ENCODE data around the gene KDM5B.
"Not testable (repeated sequence)": the region's sequence is repeated elsewhere in the genome, so short reads cannot be mapped to it uniquely, and the experiment has no call there.

KDM5B gene

GRCh38 chr1:202807926-202808757 is at the start of gene KDM5B:
Gene KDM5B (minus strand): TSS chr1:202808421. CDS start chr1:202808305, 116 bp downstream.
- DNase-seq (ENCODE audit: low spot score): peak; percentile 70

GRCh38 chr1:202857136-202857610 is 49.0 kb upstream of the KDM5B start:
- no peak for DNase-seq (ENCODE audit: low spot score)

- DNase-seq (ENCODE audit: low spot score): no peak
Measured at GRCh38 chr1:202856014-202856413, 47.8 kb upstream of the KDM5B start.

GRCh38 chr1:202854787-202855186 is 46.6 kb upstream of the KDM5B start:
- DNase-seq (ENCODE audit: low spot score): no peak

GRCh38 chr1:202852163-202852904 is 44.1 kb upstream of the KDM5B start:
- peak; percentile 15 for DNase-seq (ENCODE audit: low spot score)

GRCh38 chr1:202850593-202851362 is 42.6 kb upstream of the KDM5B start:
- DNase-seq (ENCODE audit: low spot score): no peak

- DNase-seq (ENCODE audit: low spot score): no peak
Measured at GRCh38 chr1:202848191-202848542, 39.9 kb upstream of the KDM5B start.

GRCh38 chr1:202844935-202845334 is 36.7 kb upstream of the KDM5B start:
- no peak for DNase-seq (ENCODE audit: low spot score)

GRCh38 chr1:202844259-202844658 is 36.0 kb upstream of the KDM5B start:
- no peak for DNase-seq (ENCODE audit: low spot score)

- DNase-seq (ENCODE audit: low spot score): no peak
Measured at GRCh38 chr1:202843081-202843480, 34.9 kb upstream of the KDM5B start.

- no peak for DNase-seq (ENCODE audit: low spot score)
Measured at GRCh38 chr1:202837746-202838262, 29.6 kb upstream of the KDM5B start.

- no peak for DNase-seq (ENCODE audit: low spot score)
Measured at GRCh38 chr1:202836623-202837403, 28.6 kb upstream of the KDM5B start.

GRCh38 chr1:202835548-202836072 is 27.4 kb upstream of the KDM5B start:
- DNase-seq (ENCODE audit: low spot score): no peak

- no peak for DNase-seq (ENCODE audit: low spot score)
Measured at GRCh38 chr1:202834771-202835547, 26.7 kb upstream of the KDM5B start.

GRCh38 chr1:202831906-202832305 is 23.7 kb upstream of the KDM5B start:
- DNase-seq (ENCODE audit: low spot score): no peak

GRCh38 chr1:202829223-202829622 is 21.0 kb upstream of the KDM5B start:
- DNase-seq (ENCODE audit: low spot score): not testable (repeated sequence)

GRCh38 chr1:202825748-202826147 is 17.5 kb upstream of the KDM5B start:
- DNase-seq (ENCODE audit: low spot score): no peak

- DNase-seq (ENCODE audit: low spot score): peak; percentile 45
Measured at GRCh38 chr1:202821467-202821866, 13.2 kb upstream of the KDM5B start.

GRCh38 chr1:202818819-202819218 is 10.6 kb upstream of the KDM5B start:
- no peak for DNase-seq (ENCODE audit: low spot score)

- no peak for DNase-seq (ENCODE audit: low spot score)
Measured at GRCh38 chr1:202815120-202815519, 6.9 kb upstream of the KDM5B start.

Measured in LoVo (cell line).